Activated CD8-positive, alpha-beta memory T cell treated with anti-CD3 and anti-CD28 coated beads for 24 hours (primary cell): ENCODE data around the gene CES5A.
"Not testable (repeated sequence)": the region's sequence is repeated elsewhere in the genome, so short reads cannot be mapped to it uniquely, and the experiment has no call there.

Experiments
- DNase-seq: peaks from one replicate; pipeline ENCODE4 v3.0.0-alpha.2; 2020

Gene CES5A

GRCh38 chr16:55875273-55875672 is at the start of gene CES5A:
Gene CES5A (minus strand): TSS chr16:55875373. CDS start chr16:55875221, 152 bp downstream.
- DNase-seq = no peak

GRCh38 chr16:55922662-55923061 is 47.5 kb upstream of the CES5A start:
- DNase-seq = no peak

GRCh38 chr16:55917373-55918160 is 42.4 kb upstream of the CES5A start:
- no peak for DNase-seq

GRCh38 chr16:55915096-55915827 is 40.1 kb upstream of the CES5A start:
- DNase-seq = no peak

- DNase-seq = no peak
These were observed 39.2 kb upstream of the CES5A start for GRCh38 chr16:55914383-55914782.

- no peak for DNase-seq
These were observed 38.5 kb upstream of the CES5A start for GRCh38 chr16:55913716-55914115.

- DNase-seq = not testable (repeated sequence)
These were observed 37.9 kb upstream of the CES5A start for GRCh38 chr16:55913121-55913520.

- DNase-seq = no peak
These were observed 36.8 kb upstream of the CES5A start for GRCh38 chr16:55912022-55912421.

- no peak for DNase-seq
These were observed 36.4 kb upstream of the CES5A start for GRCh38 chr16:55911616-55912015.

- no peak for DNase-seq
These were observed 34.7 kb upstream of the CES5A start for GRCh38 chr16:55909876-55910275.

GRCh38 chr16:55908641-55909040 is 33.5 kb upstream of the CES5A start:
- DNase-seq = no peak

GRCh38 chr16:55907661-55908060 is 32.5 kb upstream of the CES5A start:
- no peak for DNase-seq

GRCh38 chr16:55906123-55906522 is 30.9 kb upstream of the CES5A start:
- DNase-seq = no peak

GRCh38 chr16:55905651-55906050 is 30.5 kb upstream of the CES5A start:
- DNase-seq = no peak

GRCh38 chr16:55901566-55902217 is 26.5 kb upstream of the CES5A start:
- DNase-seq = peak; percentile 28

GRCh38 chr16:55900616-55901393 is 25.6 kb upstream of the CES5A start:
- peak; percentile 28 for DNase-seq

GRCh38 chr16:55899857-55900256 is 24.7 kb upstream of the CES5A start:
- peak; percentile 38 for DNase-seq

- DNase-seq = peak; percentile 5
These were observed 23.4 kb upstream of the CES5A start for GRCh38 chr16:55898592-55898991.

GRCh38 chr16:55892821-55893220 is 17.6 kb upstream of the CES5A start:
- DNase-seq = no peak

GRCh38 chr16:55889518-55889917 is 14.3 kb upstream of the CES5A start:
- DNase-seq = no peak

GRCh38 chr16:55888546-55888945 is 13.4 kb upstream of the CES5A start:
- DNase-seq = no peak

GRCh38 chr16:55876854-55877253 is 1.7 kb upstream of the CES5A start:
- DNase-seq = no peak

GRCh38 chr16:55873122-55873521 is 2.1 kb downstream of the CES5A start:
- no peak for DNase-seq
